HepG2 (cell line): ENCODE measurements around the gene LAMB2. TPM values are rescaled to one million over a fixed set of nuclear protein-coding genes. Genes with fewer than 3 reads are reported as not detected.

Source experiments
- BORCS8-MEF2B ChIP-seq: sonication (generic); formaldehyde crosslinking; IDR thresholded peaks from 2 replicates; pipeline ENCODE4 v1.8.0; 2022; ENCODE audit warnings: mild to moderate bottlenecking, missing genetic modification reagents
- FOXA3 ChIP-seq: IDR thresholded peaks from 2 replicates; pipeline ENCODE4 v1.6.1; 2016; ENCODE audit warnings: missing genetic modification reagents, missing compliant biosample characterization
- HMG20A ChIP-seq: IDR thresholded peaks from 2 replicates; pipeline ENCODE4 v1.6.1; 2016; ENCODE audit warnings: borderline replicate concordance
- HNF4A ChIP-seq: sonication (generic); formaldehyde crosslinking; IDR thresholded peaks from 2 replicates; pipeline ENCODE4 v1.4.0; 2020; ENCODE audit warnings: missing genetic modification reagents
- LCORL ChIP-seq, 2 experiments: fragments of 450-650 bp in 1 of 2; sonication (generic) in 1 of 2; formaldehyde crosslinking in 1 of 2; IDR thresholded peaks; 2 replicates each; pipeline versions ENCODE4 v1.5.0 to v1.6.1; 2017 to 2020; ENCODE audit warnings: antibody characterized with exemption in 1 of 2, missing genetic modification reagents in 1 of 2
- POLR2A ChIP-seq, 2 experiments: IDR thresholded peaks; 2 replicates each; pipeline ENCODE4 v1.6.1; 2011; ENCODE audit warnings: low read depth in 2 of 2, low read length in 2 of 2, mild to moderate bottlenecking in 1 of 2, moderate library complexity in 1 of 2; ENCODE audit not compliant: insufficient read depth in 1 of 2
- SP1 ChIP-seq, 2 experiments: fragments of 450-650 bp in 1 of 2; sonication (generic) in 1 of 2; formaldehyde crosslinking in 1 of 2; IDR thresholded peaks; 2 replicates each; pipeline versions ENCODE4 v1.4.0 to v1.6.1; 2016 to 2020; ENCODE audit warnings: missing genetic modification reagents in 1 of 2
- ZNF160 ChIP-seq: sonication (generic); formaldehyde crosslinking; IDR thresholded peaks from 2 replicates; pipeline ENCODE4 v1.8.0; 2022; ENCODE audit warnings: mild to moderate bottlenecking, inconsistent platforms, missing genetic modification reagents
- ZNF781 ChIP-seq: sonication (generic); formaldehyde crosslinking; IDR thresholded peaks from 2 replicates; pipeline ENCODE4 v1.5.1; 2020; ENCODE audit warnings: borderline replicate concordance, mild to moderate bottlenecking, missing genetic modification reagents; ENCODE audit errors: not compliant biosample characterization
- ZNF790 ChIP-seq: sonication (generic); formaldehyde crosslinking; IDR thresholded peaks from 2 replicates; pipeline ENCODE4 v1.8.0; 2022; ENCODE audit warnings: missing genetic modification reagents, mild to moderate bottlenecking, borderline replicate concordance
- polyA plus RNA-seq, 8 experiments: library from polyadenylated mRNA; depleted of rRNA in 3 of 8; stranded (reverse) in 7 of 8; unstranded in 1 of 8; fragments of >200 nt; fragmentation: Illumina TruSeq in 4 of 8; extraction: Trizol in 4 of 8; gene quantifications; 2 replicates each; pipeline versions ENCODE4 v1.2.1 to v1.2.3, GENCODE V29; 2011 to 2016; ENCODE audit warnings: low read depth in 4 of 8, missing spikeins in 1 of 8, mixed read lengths in 1 of 8; ENCODE audit not compliant: insufficient read depth in 1 of 8
- total RNA-seq, 5 experiments: library from RNA; depleted of rRNA; stranded (reverse); fragments of >200 nt; fragmentation: Illumina TruSeq; extraction: Trizol; gene quantifications; 2 replicates each; pipeline ENCODE4 v1.2.3, GENCODE V29; 2016; ENCODE audit warnings: low read depth in 1 of 5
- TF ChIP-seq, protein P1 (sequence below): sonication (generic); formaldehyde crosslinking; IDR thresholded peaks from 2 replicates; pipeline ENCODE4 v1.4.0; 2020; ENCODE audit warnings: mild to moderate bottlenecking, missing genetic modification reagents
- TF ChIP-seq, protein P2 (sequence below): sonication (generic); formaldehyde crosslinking; IDR thresholded peaks from 2 replicates; pipeline ENCODE4 v1.8.1; 2023; ENCODE audit warnings: missing genetic modification reagents, mild to moderate bottlenecking, borderline replicate concordance
- TF ChIP-seq, protein P3 (sequence below): IDR thresholded peaks from 2 replicates; pipeline ENCODE4 v1.4.0; 2020; ENCODE audit warnings: mild to moderate bottlenecking, missing genetic modification reagents
- TF ChIP-seq, protein P4 (sequence below): sonication (generic); formaldehyde crosslinking; conservative IDR thresholded peaks from 2 replicates; pipeline ENCODE4 v1.4.0; 2020; ENCODE audit warnings: mild to moderate bottlenecking, missing genetic modification reagents, moderate library complexity
- TF ChIP-seq, protein P5 (sequence below): sonication (generic); formaldehyde crosslinking; IDR thresholded peaks from 2 replicates; pipeline ENCODE4 v1.9.0; 2022; ENCODE audit warnings: missing genetic modification reagents, mild to moderate bottlenecking, borderline replicate concordance

The LAMB2 gene
- total and polyA plus RNA-seq, 2 of the 13 experiments (the other 11 are each of a cell fraction or from before 2014, with no cell fraction given): 208 to 443 TPM

DNA sequence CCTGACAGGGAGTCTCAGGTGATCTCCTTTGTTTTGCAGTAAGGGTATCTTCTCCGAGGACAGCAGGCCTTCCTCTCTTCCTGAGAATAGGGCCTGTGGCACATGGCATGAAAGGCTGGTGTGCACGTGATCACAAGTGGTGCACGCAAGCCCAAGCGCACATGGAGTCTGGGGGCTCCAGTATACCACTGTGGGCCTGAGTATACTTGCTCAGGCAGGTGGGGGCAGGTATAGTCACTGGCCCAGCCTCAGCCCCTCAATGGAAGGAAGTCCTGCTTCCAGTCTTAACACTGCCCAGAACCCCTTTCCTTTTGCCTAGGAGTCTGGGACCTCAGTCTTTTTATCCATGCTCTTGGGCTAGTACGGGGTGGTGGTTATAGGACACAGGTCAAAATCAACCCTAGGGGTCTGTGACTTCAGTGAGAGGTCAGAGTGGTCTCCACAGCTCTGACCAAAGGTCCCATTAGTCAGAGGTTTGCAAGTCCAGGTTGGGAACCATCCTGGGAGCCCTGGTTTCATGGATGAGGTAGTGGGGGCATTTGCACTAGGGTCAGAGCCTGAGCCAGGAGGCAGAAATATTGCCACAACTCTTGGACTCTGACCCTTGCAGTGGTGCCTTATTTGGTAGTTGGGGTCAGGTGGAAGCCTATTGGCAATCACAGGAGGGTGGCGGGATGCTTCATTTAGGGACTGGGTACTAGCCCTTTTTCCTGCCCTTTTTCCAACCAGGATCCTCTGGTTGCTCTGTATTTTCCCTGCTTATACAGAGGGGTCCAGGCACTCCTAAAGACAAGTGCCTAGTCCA is 34.1 kb upstream of the LAMB2 start (continued):
- TF ChIP-seq, protein P1, sequence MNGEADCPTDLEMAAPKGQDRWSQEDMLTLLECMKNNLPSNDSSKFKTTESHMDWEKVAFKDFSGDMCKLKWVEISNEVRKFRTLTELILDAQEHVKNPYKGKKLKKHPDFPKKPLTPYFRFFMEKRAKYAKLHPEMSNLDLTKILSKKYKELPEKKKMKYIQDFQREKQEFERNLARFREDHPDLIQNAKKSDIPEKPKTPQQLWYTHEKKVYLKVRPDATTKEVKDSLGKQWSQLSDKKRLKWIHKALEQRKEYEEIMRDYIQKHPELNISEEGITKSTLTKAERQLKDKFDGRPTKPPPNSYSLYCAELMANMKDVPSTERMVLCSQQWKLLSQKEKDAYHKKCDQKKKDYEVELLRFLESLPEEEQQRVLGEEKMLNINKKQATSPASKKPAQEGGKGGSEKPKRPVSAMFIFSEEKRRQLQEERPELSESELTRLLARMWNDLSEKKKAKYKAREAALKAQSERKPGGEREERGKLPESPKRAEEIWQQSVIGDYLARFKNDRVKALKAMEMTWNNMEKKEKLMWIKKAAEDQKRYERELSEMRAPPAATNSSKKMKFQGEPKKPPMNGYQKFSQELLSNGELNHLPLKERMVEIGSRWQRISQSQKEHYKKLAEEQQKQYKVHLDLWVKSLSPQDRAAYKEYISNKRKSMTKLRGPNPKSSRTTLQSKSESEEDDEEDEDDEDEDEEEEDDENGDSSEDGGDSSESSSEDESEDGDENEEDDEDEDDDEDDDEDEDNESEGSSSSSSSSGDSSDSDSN (CRISPR knock-in tag): peak; percentile 17; the same call in 1 of the 2 replicates
- TF ChIP-seq, protein P2, sequence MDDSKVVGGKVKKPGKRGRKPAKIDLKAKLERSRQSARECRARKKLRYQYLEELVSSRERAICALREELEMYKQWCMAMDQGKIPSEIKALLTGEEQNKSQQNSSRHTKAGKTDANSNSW: no peak
- TF ChIP-seq LCORL (IDR thresholded peaks at IDR 0.05) (no peak), LCORL (CRISPR knock-in tag; IDR thresholded peaks at IDR 0.05) (0 out of 2 replicates have a peak, but pooled peaks have one; percentile 41), SP1 (IDR thresholded peaks at IDR 0.05) (no peak), SP1 (CRISPR knock-in tag; IDR thresholded peaks at IDR 0.05) (peak; percentile 5; the same call in 1 of the 2 replicates), HNF4A (peak; percentile 88), HMG20A (no peak), ZNF160 (CRISPR knock-in tag) (0 out of 2 replicates have a peak, but pooled peaks have one; percentile 6), POLR2A (IDR thresholded peaks at IDR 0.05; ENCODE audit: insufficient read depth in 1 of 2, low read depth in 2 of 2, low read length in 2 of 2) (0 out of 4 replicates have a peak, but pooled peaks of 1 of the 2 experiments have one; percentile 34), ZNF781 (CRISPR knock-in tag) (peak; percentile 54), BORCS8-MEF2B (CRISPR knock-in tag) (peak; percentile 60; the same call in 1 of the 2 replicates), ZNF790 (0 out of 2 replicates have a peak, but pooled peaks have one; percentile 11), FOXA3 (CRISPR knock-in tag) (0 out of 2 replicates have a peak, but pooled peaks have one; percentile 26)
- TF ChIP-seq, protein P3, sequence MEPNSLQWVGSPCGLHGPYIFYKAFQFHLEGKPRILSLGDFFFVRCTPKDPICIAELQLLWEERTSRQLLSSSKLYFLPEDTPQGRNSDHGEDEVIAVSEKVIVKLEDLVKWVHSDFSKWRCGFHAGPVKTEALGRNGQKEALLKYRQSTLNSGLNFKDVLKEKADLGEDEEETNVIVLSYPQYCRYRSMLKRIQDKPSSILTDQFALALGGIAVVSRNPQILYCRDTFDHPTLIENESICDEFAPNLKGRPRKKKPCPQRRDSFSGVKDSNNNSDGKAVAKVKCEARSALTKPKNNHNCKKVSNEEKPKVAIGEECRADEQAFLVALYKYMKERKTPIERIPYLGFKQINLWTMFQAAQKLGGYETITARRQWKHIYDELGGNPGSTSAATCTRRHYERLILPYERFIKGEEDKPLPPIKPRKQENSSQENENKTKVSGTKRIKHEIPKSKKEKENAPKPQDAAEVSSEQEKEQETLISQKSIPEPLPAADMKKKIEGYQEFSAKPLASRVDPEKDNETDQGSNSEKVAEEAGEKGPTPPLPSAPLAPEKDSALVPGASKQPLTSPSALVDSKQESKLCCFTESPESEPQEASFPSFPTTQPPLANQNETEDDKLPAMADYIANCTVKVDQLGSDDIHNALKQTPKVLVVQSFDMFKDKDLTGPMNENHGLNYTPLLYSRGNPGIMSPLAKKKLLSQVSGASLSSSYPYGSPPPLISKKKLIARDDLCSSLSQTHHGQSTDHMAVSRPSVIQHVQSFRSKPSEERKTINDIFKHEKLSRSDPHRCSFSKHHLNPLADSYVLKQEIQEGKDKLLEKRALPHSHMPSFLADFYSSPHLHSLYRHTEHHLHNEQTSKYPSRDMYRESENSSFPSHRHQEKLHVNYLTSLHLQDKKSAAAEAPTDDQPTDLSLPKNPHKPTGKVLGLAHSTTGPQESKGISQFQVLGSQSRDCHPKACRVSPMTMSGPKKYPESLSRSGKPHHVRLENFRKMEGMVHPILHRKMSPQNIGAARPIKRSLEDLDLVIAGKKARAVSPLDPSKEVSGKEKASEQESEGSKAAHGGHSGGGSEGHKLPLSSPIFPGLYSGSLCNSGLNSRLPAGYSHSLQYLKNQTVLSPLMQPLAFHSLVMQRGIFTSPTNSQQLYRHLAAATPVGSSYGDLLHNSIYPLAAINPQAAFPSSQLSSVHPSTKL (CRISPR knock-in tag): peak; percentile 10; the same call in 1 of the 2 replicates
- TF ChIP-seq, protein P4, sequence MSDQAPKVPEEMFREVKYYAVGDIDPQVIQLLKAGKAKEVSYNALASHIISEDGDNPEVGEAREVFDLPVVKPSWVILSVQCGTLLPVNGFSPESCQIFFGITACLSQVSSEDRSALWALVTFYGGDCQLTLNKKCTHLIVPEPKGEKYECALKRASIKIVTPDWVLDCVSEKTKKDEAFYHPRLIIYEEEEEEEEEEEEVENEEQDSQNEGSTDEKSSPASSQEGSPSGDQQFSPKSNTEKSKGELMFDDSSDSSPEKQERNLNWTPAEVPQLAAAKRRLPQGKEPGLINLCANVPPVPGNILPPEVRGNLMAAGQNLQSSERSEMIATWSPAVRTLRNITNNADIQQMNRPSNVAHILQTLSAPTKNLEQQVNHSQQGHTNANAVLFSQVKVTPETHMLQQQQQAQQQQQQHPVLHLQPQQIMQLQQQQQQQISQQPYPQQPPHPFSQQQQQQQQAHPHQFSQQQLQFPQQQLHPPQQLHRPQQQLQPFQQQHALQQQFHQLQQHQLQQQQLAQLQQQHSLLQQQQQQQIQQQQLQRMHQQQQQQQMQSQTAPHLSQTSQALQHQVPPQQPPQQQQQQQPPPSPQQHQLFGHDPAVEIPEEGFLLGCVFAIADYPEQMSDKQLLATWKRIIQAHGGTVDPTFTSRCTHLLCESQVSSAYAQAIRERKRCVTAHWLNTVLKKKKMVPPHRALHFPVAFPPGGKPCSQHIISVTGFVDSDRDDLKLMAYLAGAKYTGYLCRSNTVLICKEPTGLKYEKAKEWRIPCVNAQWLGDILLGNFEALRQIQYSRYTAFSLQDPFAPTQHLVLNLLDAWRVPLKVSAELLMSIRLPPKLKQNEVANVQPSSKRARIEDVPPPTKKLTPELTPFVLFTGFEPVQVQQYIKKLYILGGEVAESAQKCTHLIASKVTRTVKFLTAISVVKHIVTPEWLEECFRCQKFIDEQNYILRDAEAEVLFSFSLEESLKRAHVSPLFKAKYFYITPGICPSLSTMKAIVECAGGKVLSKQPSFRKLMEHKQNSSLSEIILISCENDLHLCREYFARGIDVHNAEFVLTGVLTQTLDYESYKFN: peak; percentile 51
- TF ChIP-seq, protein P5, sequence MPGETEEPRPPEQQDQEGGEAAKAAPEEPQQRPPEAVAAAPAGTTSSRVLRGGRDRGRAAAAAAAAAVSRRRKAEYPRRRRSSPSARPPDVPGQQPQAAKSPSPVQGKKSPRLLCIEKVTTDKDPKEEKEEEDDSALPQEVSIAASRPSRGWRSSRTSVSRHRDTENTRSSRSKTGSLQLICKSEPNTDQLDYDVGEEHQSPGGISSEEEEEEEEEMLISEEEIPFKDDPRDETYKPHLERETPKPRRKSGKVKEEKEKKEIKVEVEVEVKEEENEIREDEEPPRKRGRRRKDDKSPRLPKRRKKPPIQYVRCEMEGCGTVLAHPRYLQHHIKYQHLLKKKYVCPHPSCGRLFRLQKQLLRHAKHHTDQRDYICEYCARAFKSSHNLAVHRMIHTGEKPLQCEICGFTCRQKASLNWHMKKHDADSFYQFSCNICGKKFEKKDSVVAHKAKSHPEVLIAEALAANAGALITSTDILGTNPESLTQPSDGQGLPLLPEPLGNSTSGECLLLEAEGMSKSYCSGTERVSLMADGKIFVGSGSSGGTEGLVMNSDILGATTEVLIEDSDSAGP (CRISPR knock-in tag): peak; percentile 46; the same call in 1 of the 2 replicates
